K562 (cell line): ENCODE data around the gene SORBS2. TPM values are rescaled to one million over a fixed set of nuclear protein-coding genes. Genes with fewer than 3 reads are reported as not detected.

ENCODE experiments used
- ATAC-seq: fragments of 200-7000 bp; cut with Tn5 transposase; 3 replicates; pipeline ENCODE4 v1.9.1; 2020; ENCODE audit warnings: moderate library complexity
- BruUV-seq: library from RNA; stranded (reverse); fragments of 400-500 nt; replicated peaks from 2 replicates; lab custom pipeline; 2021; lab: Mats Ljungman, UMichigan
- CTCF ChIA-PET: fragments of 300-600 bp; formaldehyde crosslinking; extraction: SDS; loops from one replicate; lab custom pipeline; 2021; ENCODE audit warnings: low intra/inter-chr PET ratio; lab: Yijun Ruan, JAX
- POLR2A ChIA-PET: fragments of 300-600, 350-650 bp; sonication (Branson Sonifier 250); formaldehyde crosslinking; extraction: SDS; loops from one replicate; lab custom pipeline; 2021; ENCODE audit warnings: antibody characterized with exemption, inconsistent platforms; lab: Yijun Ruan, JAX
- DNase-seq, 4 experiments: peaks; one replicate each; pipeline versions ENCODE4 v3.0.0 to v3.0.0-alpha.2; 2011 to 2018; ENCODE audit warnings: low spot score in 3 of 4, mixed read lengths in 3 of 4; ENCODE audit errors: extremely low read depth in 1 of 4
- FAIRE-seq: peaks from 2 replicates; lab custom pipeline; 2011; peaks lifted over from hg19 to GRCh38; lab: Jason Lieb, UNC
- H2AFZ ChIP-seq: 2 replicates; pipeline ENCODE4 v1.6.0; 2011; ENCODE audit warnings: low read depth, low read length, control low read depth, inconsistent platforms
- H3K27ac ChIP-seq: fragments of 200-600 bp; 3 replicates; pipeline ENCODE4 v1.8.0; 2011; ENCODE audit warnings: low read depth, mild to moderate bottlenecking, control low read depth, inconsistent platforms, low read length, moderate library complexity, mixed read lengths; ENCODE audit errors: extremely low read depth
- H3K27me3 ChIP-seq, 2 experiments: fragments of 300-600 bp in 1 of 2; 2 replicates in 1 of 2; 3 replicates in 1 of 2; pipeline versions ENCODE4 v1.6.0 to v1.8.0; 2011; ENCODE audit warnings: inconsistent platforms in 2 of 2, low read length in 2 of 2, mild to moderate bottlenecking in 1 of 2, mixed read lengths in 1 of 2, moderate library complexity in 1 of 2; ENCODE audit not compliant: control insufficient read depth in 2 of 2, insufficient read depth in 2 of 2
- H3K36me3 ChIP-seq: fragments of 300-600 bp; 3 replicates; pipeline ENCODE4 v1.8.0; 2011; ENCODE audit warnings: mild to moderate bottlenecking, low read length, inconsistent platforms; ENCODE audit not compliant: control insufficient read depth, insufficient read depth
- H3K4me1 ChIP-seq, 2 experiments: fragments of 200-600 bp in 1 of 2; replicated peaks in 1 of 2; 2 replicates in 1 of 2; 3 replicates in 1 of 2; pipeline versions ENCODE4 v1.5.1 to v1.8.0; 2011; ENCODE audit warnings: inconsistent platforms in 2 of 2, low read length in 2 of 2, mild to moderate bottlenecking in 1 of 2, mixed read lengths in 1 of 2, moderate library complexity in 1 of 2; ENCODE audit not compliant: control insufficient read depth in 2 of 2, insufficient read depth in 2 of 2
- H3K4me2 ChIP-seq: 2 replicates; pipeline ENCODE4 v1.6.1; 2011; ENCODE audit warnings: low read length, control low read depth, inconsistent platforms, mixed read lengths; ENCODE audit not compliant: insufficient read depth
- H3K4me3 ChIP-seq: fragments of 200-600 bp; sonication (generic), shearing (Covaris generic); 2 replicates; pipeline ENCODE4 v1.5.1; 2016; ENCODE audit warnings: control low read depth, inconsistent platforms
- H3K79me2 ChIP-seq: fragments of 200-600 bp; 3 replicates; pipeline ENCODE4 v1.8.0; 2011; ENCODE audit warnings: low read length, inconsistent platforms; ENCODE audit not compliant: control insufficient read depth, insufficient read depth
- H3K9ac ChIP-seq, 2 experiments: 2 replicates each; pipeline versions ENCODE4 v1.6.0 to v1.6.1; 2011; ENCODE audit warnings: low read depth in 2 of 2, low read length in 2 of 2, control low read depth in 1 of 2, inconsistent platforms in 1 of 2, mild to moderate bottlenecking in 1 of 2, mixed read lengths in 1 of 2; ENCODE audit not compliant: insufficient read depth in 1 of 2
- H3K9me1 ChIP-seq: one replicate; pipeline ENCODE4 v1.6.0; 2011; ENCODE audit warnings: inconsistent platforms, mild to moderate bottlenecking, low read length, moderate library complexity; ENCODE audit not compliant: control insufficient read depth, insufficient read depth
- H3K9me3 ChIP-seq: replicated peaks from 2 replicates; pipeline ENCODE4 v1.5.1; 2011; ENCODE audit warnings: low read depth, low read length, inconsistent platforms; ENCODE audit not compliant: control insufficient read depth, insufficient read depth
- H4K20me1 ChIP-seq: replicated peaks from 2 replicates; pipeline ENCODE4 v1.6.1; 2011; ENCODE audit warnings: low read length, inconsistent platforms, mixed read lengths; ENCODE audit not compliant: control insufficient read depth, insufficient read depth
- CAMTA2 ChIP-seq: fragments of 250-450 bp; sonication (Bioruptor Pico); conservative IDR thresholded peaks from 2 replicates; pipeline ENCODE4 v1.5.1; 2022
- CEBPG ChIP-seq, 3 experiments: fragments of 200-800 bp in 1 of 3; sonication (Bioruptor generic) in 1 of 3; sonication (generic) in 1 of 3; formaldehyde crosslinking in 1 of 3; IDR thresholded peaks in 2 of 3; conservative IDR thresholded peaks in 1 of 3; 2 replicates each; pipeline versions ENCODE4 v1.6.1 to v1.8.0; 2016 to 2022; ENCODE audit warnings: missing compliant biosample characterization in 2 of 3, missing genetic modification characterization in 2 of 3, mild to moderate bottlenecking in 1 of 3, missing genetic modification reagents in 1 of 3
- HMBOX1 ChIP-seq: sonication (generic); IDR thresholded peaks from 2 replicates; pipeline ENCODE4 v1.6.1; 2016
- NR0B1 ChIP-seq: fragments of 450-650 bp; IDR thresholded peaks from one replicate; pipeline ENCODE4 v1.6.1; 2018; ENCODE audit warnings: mild to moderate bottlenecking, moderate library complexity; ENCODE audit not compliant: partially characterized antibody
- RB1 ChIP-seq: fragments of 450-650 bp; IDR thresholded peaks from 2 replicates; pipeline ENCODE4 v1.6.1; 2017; ENCODE audit warnings: low read depth, mild to moderate bottlenecking
- SMARCA4 ChIP-seq: fragments of 450-650 bp; IDR thresholded peaks from 2 replicates; pipeline ENCODE4 v1.6.1; 2016
- TCF7 ChIP-seq: sonication (generic); IDR thresholded peaks from 2 replicates; pipeline ENCODE4 v1.6.1; 2016; ENCODE audit warnings: antibody characterized with exemption, borderline replicate concordance
- TGIF2 ChIP-seq: sonication (generic); formaldehyde crosslinking; IDR thresholded peaks from 2 replicates; pipeline ENCODE4 v1.8.1; 2022; ENCODE audit warnings: mild to moderate bottlenecking, missing genetic modification reagents, moderate library complexity
- THRA ChIP-seq: fragments of 450-650 bp; IDR thresholded peaks from 2 replicates; pipeline ENCODE4 v1.6.1; 2017; ENCODE audit warnings: mild to moderate bottlenecking, moderate library complexity
- ZNF444 ChIP-seq: fragments of 250-450 bp; sonication (Bioruptor Pico); IDR thresholded peaks from 2 replicates; pipeline ENCODE4 v1.4.0; 2020; ENCODE audit warnings: mild to moderate bottlenecking, moderate library complexity
- ZNF695 ChIP-seq: fragments of 450-650 bp; formaldehyde crosslinking; IDR thresholded peaks from 2 replicates; pipeline ENCODE4 v1.4.0; 2020; ENCODE audit warnings: mild to moderate bottlenecking, moderate library complexity
- ZNF764 ChIP-seq: fragments of 250-450 bp; sonication (Bioruptor Pico); IDR thresholded peaks from 2 replicates; pipeline ENCODE4 v1.4.0; 2020; ENCODE audit warnings: low read depth, mild to moderate bottlenecking, moderate library complexity
- ZNF785 ChIP-seq: fragments of 250-450 bp; sonication (Bioruptor Pico); IDR thresholded peaks from 2 replicates; pipeline ENCODE4 v1.4.0; 2020; ENCODE audit warnings: mild to moderate bottlenecking
- WGBS: fragments of 100-300 bp; shearing (Covaris generic); methylation state at CpG from one replicate; pipeline ENCODE4 v1.1.6; 2016; ENCODE audit warnings: low coverage, mixed read lengths; ENCODE audit not compliant: insufficient coverage; ENCODE audit errors: missing lambda C conversion rate; 5-methylcytosine and 5-hydroxymethylcytosine counted together
- in situ Hi-C: fragments of 300-500 bp; cut with MboI; formaldehyde crosslinking; loops from 4 replicates; pipeline ENCODE4 v1.15.0; 2018; ENCODE audit warnings: inconsistent platforms, mixed read lengths
- intact Hi-C: fragments of 100-400 bp; cut with micrococcal nuclease; formaldehyde crosslinking; loops from 2 replicates; pipeline ENCODE4 v1.14.2; 2022
- polyA plus RNA-seq, 8 experiments: library from polyadenylated mRNA; depleted of rRNA in 4 of 8; stranded (reverse) in 5 of 8; unstranded in 3 of 8; fragments of >200 nt; fragmentation: Nextera tagmentation in 2 of 8; fragmentation: Illumina TruSeq in 1 of 8; extraction: Ambion mirVana in 2 of 8; extraction: Trizol in 1 of 8; gene quantifications; 2 replicates each; pipeline versions ENCODE4 v1.2.1 to v1.2.3, GENCODE V29; 2011 to 2014; ENCODE audit warnings: inconsistent platforms in 1 of 8, missing spikeins in 1 of 8
- total RNA-seq, 7 experiments: library from RNA; depleted of rRNA in 6 of 7; stranded (reverse); fragments of >200 nt in 6 of 7; fragmentation: Illumina TruSeq in 2 of 7; extraction: Trizol in 2 of 7; gene quantifications; 2 replicates each; pipeline versions ENCODE4 v1.2.1 to v1.2.3, GENCODE V29; 2011 to 2021; ENCODE audit warnings: low replicate concordance in 1 of 7

SORBS2 gene
- total and polyA plus RNA-seq, 9 of the 15 experiments (the other 6 are each of a cell fraction or from before 2014, with no cell fraction given), result 0.29 TPM; not detected in 8

- no TSS peak for BruUV-seq
- H3K9me1 ChIP-seq, result no peaks in the 10 kb centered on the region
- no peak overlapping the region for H3K9ac ChIP-seq
- ATAC-seq (no peak), DNase-seq (no peak), FAIRE-seq (no peak)
- H3K79me2 ChIP-seq, result no peaks in the 10 kb centered on the region
- intact Hi-C loops, result no loop called here
- no peaks in the 10 kb centered on the region for H3K9me3 ChIP-seq
- H4K20me1 ChIP-seq, result no peaks in the 10 kb centered on the region
- H3K27me3 ChIP-seq, result peaks cover 10 to 40% of the 10 kb centered on the region in 2 experiments; a peak in 4 of 5 replicates
- 0% methylated on average over 4 of the region's 4 CpGs for WGBS
- 0 out of 2 replicates have a peak, but pooled peaks have one; percentile 16 for TF ChIP-seq HMBOX1
- TF ChIP-seq CEBPG (CRISPR knock-in tag; IDR thresholded peaks at IDR 0.05), result no peak
- TF ChIP-seq CEBPG (tag; conservative IDR thresholded peaks at IDR 0.05 in 1 of 2, IDR thresholded peaks at IDR 0.05 in 1 of 2), result no peak
- H3K4me1 ChIP-seq, result peaks cover 0 to 2% of the 10 kb centered on the region in 2 experiments; a peak in 1 of 5 replicates
- in situ Hi-C loops, result no loop called here
- ChIA-PET POLR2A (no interaction called here), CTCF (no interaction called here)
- no peak overlapping the region for H2AFZ ChIP-seq
- H3K27ac ChIP-seq, result no peak overlapping the region
- no peak overlapping the region for H3K4me3 ChIP-seq
- H3K36me3 ChIP-seq, result no peaks in the 10 kb centered on the region
- no peak overlapping the region for H3K4me2 ChIP-seq
Measured at GRCh38 chr4:185740471-185740873, 71.5 kb downstream of the SORBS2 start.

- Histone ChIP-seq H3K79me2 (no peaks in the 10 kb centered on the region), H3K4me1 (peaks cover 0 to 2% of the 10 kb centered on the region in 2 experiments; a peak in 1 of 5 replicates), H3K4me2 (no peak overlapping the region), H2AFZ (no peak overlapping the region), H3K4me3 (no peak overlapping the region), H3K9me3 (no peaks in the 10 kb centered on the region), H3K9me1 (no peaks in the 10 kb centered on the region), H3K27ac (no peak overlapping the region), H4K20me1 (no peaks in the 10 kb centered on the region), H3K27me3 (peaks cover 8 to 35% of the 10 kb centered on the region in 2 experiments; a peak in 4 of 5 replicates), H3K9ac (no peak overlapping the region), H3K36me3 (no peaks in the 10 kb centered on the region)
- FAIRE-seq, result no peak
- CTCF ChIA-PET, result no interaction called here
- POLR2A ChIA-PET, result no interaction called here
- in situ Hi-C loops (no loop called here), intact Hi-C loops (no loop called here)
- no TSS peak for BruUV-seq
- ATAC-seq, result no peak
- no peak for DNase-seq
- TF ChIP-seq NR0B1 (no peak), ZNF444 (no peak), RB1 (no peak), TCF7 (no peak), ZNF695 (no peak), CAMTA2 (CRISPR knock-in tag) (no peak), TGIF2 (CRISPR knock-in tag) (no peak), THRA (no peak), ZNF764 (CRISPR knock-in tag) (no peak), SMARCA4 (no peak), ZNF785 (no peak)
Measured at GRCh38 chr4:185738820-185739219, 73.2 kb downstream of the SORBS2 start.
